HG03521 (cell line): ENCODE measurements around the gene NEURL1B.
A peak's percentile ranks its signal among the peaks of the same experiment; 100 is the strongest.
"Not testable (repeated sequence)": the region's sequence is repeated elsewhere in the genome, so short reads cannot be mapped to it uniquely, and the experiment has no call there.

Experiments used
- ATAC-seq: cut with Tn5 transposase; IDR thresholded peaks from one replicate; pipeline ENCODE4 v1.9.1; 2021; ENCODE audit warnings: mild to moderate bottlenecking, moderate library complexity; ENCODE audit not compliant: unreplicated experiment

The NEURL1B gene

GRCh38 chr5:172692981-172693380 is 51.9 kb downstream of the NEURL1B start:
- ATAC-seq, result no peak

GRCh38 chr5:172694061-172694460 is 53.0 kb downstream of the NEURL1B start:
- no peak for ATAC-seq

GRCh38 chr5:172694541-172694940 is 53.5 kb downstream of the NEURL1B start:
- no peak for ATAC-seq

GRCh38 chr5:172695232-172696054 is 54.4 kb downstream of the NEURL1B start:
- ATAC-seq, result no peak

- no peak for ATAC-seq
Observed at GRCh38 chr5:172696171-172696849, 55.2 kb downstream of the NEURL1B start.

GRCh38 chr5:172697123-172698121 is 56.4 kb downstream of the NEURL1B start:
- peak; percentile 70 for ATAC-seq

- ATAC-seq, result no peak
Observed at GRCh38 chr5:172699423-172699822, 58.4 kb downstream of the NEURL1B start.

GRCh38 chr5:172699999-172700364 is 58.9 kb downstream of the NEURL1B start:
- no peak for ATAC-seq

GRCh38 chr5:172700365-172701290 is 59.6 kb downstream of the NEURL1B start:
- ATAC-seq, result no peak

- ATAC-seq, result no peak
Observed at GRCh38 chr5:172701291-172701656, 60.2 kb downstream of the NEURL1B start.

- no peak for ATAC-seq
Observed at GRCh38 chr5:172703952-172704351, 62.9 kb downstream of the NEURL1B start.

GRCh38 chr5:172705576-172706084 is 64.6 kb downstream of the NEURL1B start:
- ATAC-seq, result no peak

GRCh38 chr5:172706796-172707195 is 65.7 kb downstream of the NEURL1B start:
- ATAC-seq, result no peak

GRCh38 chr5:172707285-172708182 is 66.5 kb downstream of the NEURL1B start:
- no peak for ATAC-seq

GRCh38 chr5:172708183-172708505 is 67.1 kb downstream of the NEURL1B start:
- no peak for ATAC-seq

GRCh38 chr5:172710676-172711075 is 69.6 kb downstream of the NEURL1B start:
- no peak for ATAC-seq

- not testable (repeated sequence) for ATAC-seq
Observed at GRCh38 chr5:172711321-172711861, 70.3 kb downstream of the NEURL1B start.

- no peak for ATAC-seq
Observed at GRCh38 chr5:172712610-172713009, 71.5 kb downstream of the NEURL1B start.
